Transverse colon (tissue), 3 donors: ENCODE data around the gene EML5.

Source experiments
- EP300 ChIP-seq: sonication (generic); formaldehyde crosslinking; IDR thresholded peaks from one replicate; pipeline ENCODE4 v1.6.1; 2017; ENCODE audit warnings: antibody characterized with exemption, low read depth
- POLR2A ChIP-seq: fragments of 450-650 bp; IDR thresholded peaks from one replicate; pipeline ENCODE4 v1.6.1; 2016; ENCODE audit warnings: antibody characterized with exemption, mild to moderate bottlenecking, moderate library complexity
- TF ChIP-seq, protein P1 (sequence below), 5 experiments: fragments of 200-600 bp in 3 of 5; fragments of 450-650 bp in 2 of 5; sonication (generic) in 3 of 5; IDR thresholded peaks; 1 replicate in 2 of 5; 2 replicates in 3 of 5; pipeline ENCODE4 v1.5.1; 2016 to 2017; ENCODE audit warnings: antibody characterized with exemption in 5 of 5, inconsistent platforms in 3 of 5, mild to moderate bottlenecking in 2 of 5, moderate library complexity in 1 of 5

DNA sequence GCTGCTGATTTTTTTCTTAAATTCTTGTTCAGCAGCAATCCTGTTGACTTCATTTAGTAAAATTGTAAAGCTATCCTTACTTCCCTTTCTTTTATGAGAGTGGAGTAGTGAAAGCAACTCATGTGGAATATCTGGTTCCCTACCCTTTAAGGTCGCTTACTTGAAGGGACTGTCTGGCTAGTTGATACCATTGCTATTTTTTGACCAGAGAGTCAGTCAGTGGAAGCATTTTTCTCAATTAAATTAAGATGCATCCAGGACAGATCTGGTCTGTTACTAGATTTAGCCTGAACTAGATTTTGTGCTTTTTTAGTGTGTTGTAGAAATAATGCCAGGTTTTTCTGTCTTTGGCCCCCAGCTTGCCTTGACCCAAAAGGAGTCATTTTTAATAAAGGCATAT lies 49.7 kb upstream of the EML5 start:
- TF ChIP-seq, protein P1, sequence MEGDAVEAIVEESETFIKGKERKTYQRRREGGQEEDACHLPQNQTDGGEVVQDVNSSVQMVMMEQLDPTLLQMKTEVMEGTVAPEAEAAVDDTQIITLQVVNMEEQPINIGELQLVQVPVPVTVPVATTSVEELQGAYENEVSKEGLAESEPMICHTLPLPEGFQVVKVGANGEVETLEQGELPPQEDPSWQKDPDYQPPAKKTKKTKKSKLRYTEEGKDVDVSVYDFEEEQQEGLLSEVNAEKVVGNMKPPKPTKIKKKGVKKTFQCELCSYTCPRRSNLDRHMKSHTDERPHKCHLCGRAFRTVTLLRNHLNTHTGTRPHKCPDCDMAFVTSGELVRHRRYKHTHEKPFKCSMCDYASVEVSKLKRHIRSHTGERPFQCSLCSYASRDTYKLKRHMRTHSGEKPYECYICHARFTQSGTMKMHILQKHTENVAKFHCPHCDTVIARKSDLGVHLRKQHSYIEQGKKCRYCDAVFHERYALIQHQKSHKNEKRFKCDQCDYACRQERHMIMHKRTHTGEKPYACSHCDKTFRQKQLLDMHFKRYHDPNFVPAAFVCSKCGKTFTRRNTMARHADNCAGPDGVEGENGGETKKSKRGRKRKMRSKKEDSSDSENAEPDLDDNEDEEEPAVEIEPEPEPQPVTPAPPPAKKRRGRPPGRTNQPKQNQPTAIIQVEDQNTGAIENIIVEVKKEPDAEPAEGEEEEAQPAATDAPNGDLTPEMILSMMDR (IDR thresholded peaks at IDR 0.05) = no peak
- TF ChIP-seq POLR2A = no peak
- no peak for TF ChIP-seq EP300
